SH-SY5Y (cell line): ENCODE measurements around the gene RAB8B.

Source experiments
- GATA2 ChIP-seq: IDR thresholded peaks from 2 replicates; pipeline ENCODE4 v1.6.1; 2011; ENCODE audit warnings: mild to moderate bottlenecking, low read depth, low read length
- GATA3 ChIP-seq: IDR thresholded peaks from 2 replicates; pipeline ENCODE4 v1.6.1; 2011; ENCODE audit warnings: low read depth, mild to moderate bottlenecking, low read length, moderate library complexity

GRCh38 chr15:63195569-63196015 is 6.2 kb downstream of the RAB8B start:
- TF ChIP-seq GATA3 (no peak), GATA2 (no peak)
